ENCODE data around the gene BRME1.

- TF ChIP-seq CTCF (IDR thresholded peaks at IDR 0.05), result no peak
- no peak for TF ChIP-seq POLR2A (IDR thresholded peaks at IDR 0.05)
These were observed 41.0 kb downstream of the BRME1 start for GRCh38 chr19:13864667-13865570.

Measured in lower leg skin (tissue), 3 donors.